Smooth muscle cell (in vitro differentiated cells): ENCODE data around the gene CDK8. TPM values are rescaled to one million over a fixed set of nuclear protein-coding genes. Genes with fewer than 3 reads are reported as not detected.
A peak's percentile ranks its signal among the peaks of the same experiment; 100 is the strongest.

Experiments used
- DNase-seq: peaks from one replicate; lab custom pipeline; 2025; ENCODE audit not compliant: unreplicated experiment; lab: John Stamatoyannopoulos, UW
- H2AFZ ChIP-seq: fragments of 200-600 bp; sonication (generic); 2 replicates; pipeline ENCODE4 v1.6.0; 2016; ENCODE audit warnings: antibody characterized with exemption, low read depth, mild to moderate bottlenecking
- H3F3A ChIP-seq: fragments of 200-600 bp; sonication (generic); 2 replicates; pipeline ENCODE4 v1.6.0; 2017; ENCODE audit warnings: antibody characterized with exemption, low read depth
- H3K27ac ChIP-seq: fragments of 200-600 bp; sonication (generic); 2 replicates; pipeline ENCODE4 v1.5.1; 2016; ENCODE audit warnings: low read depth, mild to moderate bottlenecking
- H3K27me3 ChIP-seq: fragments of 200-600 bp; sonication (generic); 2 replicates; pipeline ENCODE4 v1.6.1; 2016; ENCODE audit warnings: low read depth, mild to moderate bottlenecking
- H3K36me3 ChIP-seq: fragments of 200-600 bp; sonication (generic); 2 replicates; pipeline ENCODE4 v1.5.1; 2016; ENCODE audit warnings: low read depth
- H3K4me1 ChIP-seq: fragments of 200-600 bp; sonication (generic); 2 replicates; pipeline ENCODE4 v1.5.1; 2016; ENCODE audit warnings: low read depth
- H3K4me2 ChIP-seq: fragments of 200-600 bp; sonication (generic); 2 replicates; pipeline ENCODE4 v1.6.0; 2016; ENCODE audit warnings: mild to moderate bottlenecking
- H3K4me3 ChIP-seq: fragments of 200-600 bp; sonication (generic); 2 replicates; pipeline ENCODE4 v1.5.1; 2016; ENCODE audit warnings: mild to moderate bottlenecking
- H3K79me2 ChIP-seq: fragments of 200-600 bp; sonication (generic); 2 replicates; pipeline ENCODE4 v1.6.0; 2016; ENCODE audit warnings: low read depth, mild to moderate bottlenecking
- H3K9ac ChIP-seq: fragments of 200-600 bp; sonication (generic); 2 replicates; pipeline ENCODE4 v1.6.0; 2016; ENCODE audit warnings: low read depth
- H3K9me3 ChIP-seq: fragments of 200-600 bp; sonication (generic); replicated peaks from 2 replicates; pipeline ENCODE4 v1.5.1; 2016; ENCODE audit warnings: low read depth
- H4K20me1 ChIP-seq: fragments of 200-600 bp; sonication (generic); 2 replicates; pipeline ENCODE4 v1.6.0; 2016; ENCODE audit warnings: low read depth
- CTCF ChIP-seq: fragments of 200-600 bp; sonication (generic); IDR thresholded peaks from 2 replicates; pipeline ENCODE4 v1.5.1; 2017; ENCODE audit warnings: borderline replicate concordance, mild to moderate bottlenecking, antibody characterized with exemption; ENCODE audit not compliant: insufficient read depth, poor library complexity, severe bottlenecking
- WGBS: methylation state at CpG from one replicate; pipeline ENCODE4 v1.1.7; 2016; ENCODE audit warnings: low lambda C conversion rate; 5-methylcytosine and 5-hydroxymethylcytosine counted together
- polyA plus RNA-seq: library from polyadenylated mRNA; unstranded; fragments of >200 nt; fragmentation: Nextera tagmentation; extraction: Ambion mirVana; gene quantifications from 2 replicates; pipeline ENCODE4 v1.2.1, GENCODE V29; 2016
- total RNA-seq: library from RNA; depleted of rRNA; stranded (reverse); fragments of >200 nt; gene quantifications from 2 replicates; pipeline ENCODE4 v1.2.3, GENCODE V29; 2014

CDK8 gene
- total and polyA plus RNA-seq, 2 experiments from 2014 or later, result 12.6 to 45.4 TPM

- H2AFZ ChIP-seq, result peak overlapping the region; percentile 94
- peak overlapping the region; percentile 87 for H3K4me3 ChIP-seq
- H3K9me3 ChIP-seq, result no peaks in the 10 kb centered on the region
- no peak overlapping the region for H3K9ac ChIP-seq
- H3K4me1 ChIP-seq, result peaks cover 29% of the 10 kb centered on the region
- no peaks in the 10 kb centered on the region for H3F3A ChIP-seq
- no peaks in the 10 kb centered on the region for H3K36me3 ChIP-seq
- no peak for DNase-seq
- no peak overlapping the region for H3K27ac ChIP-seq
- H3K79me2 ChIP-seq, result peaks cover 41% of the 10 kb centered on the region
- no peak for TF ChIP-seq CTCF
- H4K20me1 ChIP-seq, result peaks cover 34% of the 10 kb centered on the region
- 48% methylated on average over 9 of the region's 9 CpGs for WGBS
- no peaks in the 10 kb centered on the region for H3K27me3 ChIP-seq
- peak overlapping the region; percentile 91 for H3K4me2 ChIP-seq
Observed at GRCh38 chr13:26253262-26253786, 605 bp upstream of the CDK8 start.

- peaks cover 30% of the 10 kb centered on the region for H3K4me1 ChIP-seq
- peaks cover 47% of the 10 kb centered on the region for H4K20me1 ChIP-seq
- H3K9ac ChIP-seq, result peak overlapping the region; percentile 65
- H3K4me3 ChIP-seq, result peak overlapping the region; percentile 87
- DNase-seq, result peak; percentile 35
- H3K79me2 ChIP-seq, result peaks cover 54% of the 10 kb centered on the region
- H3K4me2 ChIP-seq, result peak overlapping the region; percentile 91
- H3F3A ChIP-seq, result no peaks in the 10 kb centered on the region
- no peaks in the 10 kb centered on the region for H3K9me3 ChIP-seq
- no peak for TF ChIP-seq CTCF
- H3K36me3 ChIP-seq, result no peaks in the 10 kb centered on the region
- no peaks in the 10 kb centered on the region for H3K27me3 ChIP-seq
- under 1% methylated on average over 35 of the region's 35 CpGs for WGBS
- H3K27ac ChIP-seq, result peak overlapping the region; percentile 75
- H2AFZ ChIP-seq, result peak overlapping the region; percentile 94
Observed at GRCh38 chr13:26254583-26255111, 718 bp downstream of the CDK8 start.

GRCh38 chr13:26255115-26255514 is 1.2 kb downstream of the CDK8 start:
- Histone ChIP-seq H3K27ac (peak overlapping the region; percentile 75), H2AFZ (peak overlapping the region; percentile 94)
- WGBS, result under 1% methylated on average over 7 of the region's 7 CpGs

More at GRCh38 chr13:26255115-26255514, 1.2 kb downstream of the CDK8 start:
- no peaks in the 10 kb centered on the region for H3F3A ChIP-seq
- no peaks in the 10 kb centered on the region for H3K9me3 ChIP-seq
- H3K79me2 ChIP-seq, result peaks cover 58% of the 10 kb centered on the region
- peaks cover 52% of the 10 kb centered on the region for H4K20me1 ChIP-seq
- H3K27me3 ChIP-seq, result no peaks in the 10 kb centered on the region
- H3K4me3 ChIP-seq, result peak overlapping the region; percentile 87
- no peaks in the 10 kb centered on the region for H3K36me3 ChIP-seq
- DNase-seq, result no peak
- H3K9ac ChIP-seq, result peak overlapping the region; percentile 65
- H3K4me1 ChIP-seq, result peaks cover 30% of the 10 kb centered on the region
- peak overlapping the region; percentile 91 for H3K4me2 ChIP-seq
- no peak for TF ChIP-seq CTCF
